SU-DHL-6 (cell line): ENCODE results near the gene DHDDS.

Experiments used
- EZH2phosphoT487 ChIP-seq: fragments of 200-600 bp; sonication (generic), shearing (Covaris generic); conservative IDR thresholded peaks from 2 replicates; pipeline ENCODE4 v1.6.1; 2018; ENCODE audit warnings: mild to moderate bottlenecking, antibody characterized with exemption, low read length, moderate library complexity, mixed read lengths
- TF ChIP-seq, protein P1 (sequence below): fragments of 200-600 bp; sonication (generic); IDR thresholded peaks from one replicate; pipeline ENCODE4 v1.5.1; 2017; ENCODE audit warnings: antibody characterized with exemption, mild to moderate bottlenecking, low read length, moderate library complexity; ENCODE audit not compliant: insufficient read depth, poor library complexity, severe bottlenecking

DNA sequence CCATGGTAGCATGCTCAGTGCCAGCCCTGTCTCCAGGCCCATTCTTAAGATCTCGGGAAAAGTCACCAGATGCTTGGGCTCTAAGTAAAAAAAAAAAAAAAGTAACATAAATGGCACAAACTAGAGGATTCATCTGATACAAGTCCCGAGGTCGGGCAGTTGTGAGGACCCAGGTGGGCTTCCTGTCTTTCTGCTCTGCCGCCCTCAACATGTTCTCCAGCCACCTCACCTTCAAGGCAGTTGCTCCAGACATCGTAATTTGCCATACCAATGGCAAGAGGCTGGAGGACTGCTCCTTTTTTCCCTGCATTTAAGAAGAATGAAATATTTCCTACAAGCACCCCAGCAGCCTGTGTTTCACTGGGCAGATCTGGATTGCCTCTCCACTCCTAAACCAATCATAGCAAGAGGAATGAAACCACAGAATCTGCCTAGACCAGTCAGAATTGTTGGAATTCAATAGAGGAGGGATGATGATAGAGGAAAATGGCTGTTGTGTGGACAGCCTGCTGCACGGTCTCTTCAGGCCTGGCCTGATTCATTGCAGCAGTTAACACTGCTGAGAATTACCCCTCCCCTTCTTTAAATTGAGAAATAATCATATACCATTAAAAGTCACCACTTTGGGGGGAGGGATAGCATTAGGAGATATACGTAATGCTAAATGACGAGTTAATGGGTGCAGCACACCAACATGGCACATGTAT, 45.5 kb downstream of the DHDDS start:
- TF ChIP-seq, protein P1, sequence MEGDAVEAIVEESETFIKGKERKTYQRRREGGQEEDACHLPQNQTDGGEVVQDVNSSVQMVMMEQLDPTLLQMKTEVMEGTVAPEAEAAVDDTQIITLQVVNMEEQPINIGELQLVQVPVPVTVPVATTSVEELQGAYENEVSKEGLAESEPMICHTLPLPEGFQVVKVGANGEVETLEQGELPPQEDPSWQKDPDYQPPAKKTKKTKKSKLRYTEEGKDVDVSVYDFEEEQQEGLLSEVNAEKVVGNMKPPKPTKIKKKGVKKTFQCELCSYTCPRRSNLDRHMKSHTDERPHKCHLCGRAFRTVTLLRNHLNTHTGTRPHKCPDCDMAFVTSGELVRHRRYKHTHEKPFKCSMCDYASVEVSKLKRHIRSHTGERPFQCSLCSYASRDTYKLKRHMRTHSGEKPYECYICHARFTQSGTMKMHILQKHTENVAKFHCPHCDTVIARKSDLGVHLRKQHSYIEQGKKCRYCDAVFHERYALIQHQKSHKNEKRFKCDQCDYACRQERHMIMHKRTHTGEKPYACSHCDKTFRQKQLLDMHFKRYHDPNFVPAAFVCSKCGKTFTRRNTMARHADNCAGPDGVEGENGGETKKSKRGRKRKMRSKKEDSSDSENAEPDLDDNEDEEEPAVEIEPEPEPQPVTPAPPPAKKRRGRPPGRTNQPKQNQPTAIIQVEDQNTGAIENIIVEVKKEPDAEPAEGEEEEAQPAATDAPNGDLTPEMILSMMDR, result no peak
- no peak for TF ChIP-seq EZH2phosphoT487
